ENCODE measurements around the gene AMIGO3. TPM values are rescaled to one million over a fixed set of nuclear protein-coding genes. Genes with fewer than 3 reads are reported as not detected.
A peak's percentile ranks its signal among the peaks of the same experiment; 100 is the strongest.

Gene AMIGO3
- total and polyA plus RNA-seq, 2 of the 8 experiments (the other 6 are each of a cell fraction or from before 2014, with no cell fraction given): 1.6 to 8.8 TPM

DNA sequence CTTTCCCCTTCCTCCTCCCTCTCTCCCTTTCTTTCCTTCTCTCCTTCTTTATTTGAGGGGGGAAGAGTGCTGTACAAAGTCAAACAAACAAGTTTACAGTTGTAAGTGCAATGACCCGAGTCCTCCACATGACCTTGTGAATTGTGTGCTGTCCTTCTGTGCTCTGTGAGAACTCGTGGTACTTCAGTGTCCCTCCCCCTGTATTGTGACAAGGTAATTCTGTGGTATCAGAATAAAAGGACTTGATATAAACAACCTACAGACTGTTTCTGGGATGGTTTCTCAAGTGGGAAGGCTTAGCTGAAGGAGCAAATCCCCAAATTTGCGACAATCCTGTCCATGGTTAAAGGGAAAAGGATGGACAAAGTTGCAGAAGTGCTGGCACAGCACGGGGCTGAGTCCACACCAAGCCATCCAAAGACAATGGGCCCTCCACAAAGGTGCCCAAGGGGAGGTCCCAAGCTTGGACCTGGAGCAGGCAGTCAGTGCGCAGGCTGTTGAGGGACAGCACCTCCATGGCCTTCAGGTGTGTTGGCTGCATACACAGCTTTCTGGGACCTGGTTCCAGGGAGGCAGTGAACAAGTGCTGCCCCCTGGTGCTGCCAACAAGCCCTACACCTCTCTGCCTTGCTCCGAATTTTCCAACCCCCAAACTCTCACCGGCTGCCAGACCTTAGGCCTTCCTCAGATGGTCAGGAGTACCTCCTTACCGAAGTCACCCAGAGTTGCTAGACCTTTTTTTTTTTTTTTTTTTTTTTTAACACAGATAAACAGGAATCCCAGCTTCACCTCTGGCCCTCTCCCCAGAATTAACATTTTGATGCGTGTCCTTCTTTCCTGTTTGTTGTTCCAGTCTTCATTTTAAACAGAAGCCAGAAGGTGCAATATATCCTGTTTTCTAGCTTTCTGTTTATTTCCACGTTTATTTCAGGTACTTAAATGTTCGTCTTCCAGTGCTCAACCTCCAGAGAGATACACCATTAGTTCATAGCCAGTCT is 47.9 kb downstream of the AMIGO3 start (continued):
- TF ChIP-seq SUZ12 (IDR thresholded peaks at IDR 0.05; ENCODE audit: low read length) (no peak), ZNF274 (IDR thresholded peaks at IDR 0.05; ENCODE audit: borderline replicate concordance, extremely low read depth, low read length) (no peak), BCL11A (IDR thresholded peaks at IDR 0.05; ENCODE audit: low read depth in 2 of 2, low read length in 2 of 2) (no peak), GABPA (IDR thresholded peaks at IDR 0.05; ENCODE audit: borderline replicate concordance, insufficient read depth, low read length) (0 out of 2 replicates have a peak, but pooled peaks have one; percentile 20), TEAD4 (IDR thresholded peaks at IDR 0.05; ENCODE audit: low read depth, low read length) (no peak), NRF1 (IDR thresholded peaks at IDR 0.05; ENCODE audit: low read depth, low read length) (0 out of 2 replicates have a peak, but pooled peaks have one; percentile 1), PHF8 (conservative IDR thresholded peaks at IDR 0.05; ENCODE audit: low read depth, low read length) (no peak), JUN (IDR thresholded peaks at IDR 0.05; ENCODE audit: low read depth, low read length) (no peak), TBP (IDR thresholded peaks at IDR 0.05; ENCODE audit: low read depth, low read length) (peak; percentile 31; the same call in 1 of the 2 replicates), KDM4A (IDR thresholded peaks at IDR 0.05; ENCODE audit: low read depth, low read length, severe bottlenecking) (no peak), CBX8 (IDR thresholded peaks at IDR 0.05; ENCODE audit: borderline replicate concordance, low read depth, low read length) (no peak), CHD1 (IDR thresholded peaks at IDR 0.05; ENCODE audit: low read depth, low read length) (no peak), RNF2 (IDR thresholded peaks at IDR 0.05; ENCODE audit: borderline replicate concordance, low read depth, low read length, missing control alignments, poor library complexity, severe bottlenecking) (no peak), KDM5A (IDR thresholded peaks at IDR 0.05; ENCODE audit: low read length) (no peak), POLR2AphosphoS5 (IDR thresholded peaks at IDR 0.05; ENCODE audit: low read depth, low read length) (0 out of 2 replicates have a peak, but pooled peaks have one; percentile 30), SRF (IDR thresholded peaks at IDR 0.05; ENCODE audit: low read depth, low read length) (no peak), CREB1 (IDR thresholded peaks at IDR 0.05) (0 out of 2 replicates have a peak, but pooled peaks have one; percentile 48), EZH2 (IDR thresholded peaks at IDR 0.05; ENCODE audit: low read depth, low read length, severe bottlenecking) (no peak), CHD2 (IDR thresholded peaks at IDR 0.05; ENCODE audit: low read length) (no peak), SIRT6 (IDR thresholded peaks at IDR 0.05; ENCODE audit: low read length) (no peak), CTBP2 (IDR thresholded peaks at IDR 0.05; ENCODE audit: borderline replicate concordance, insufficient read depth, insufficient read length, low read length) (no peak), SP4 (IDR thresholded peaks at IDR 0.05; ENCODE audit: low read length) (no peak)
- TF ChIP-seq, protein P1, sequence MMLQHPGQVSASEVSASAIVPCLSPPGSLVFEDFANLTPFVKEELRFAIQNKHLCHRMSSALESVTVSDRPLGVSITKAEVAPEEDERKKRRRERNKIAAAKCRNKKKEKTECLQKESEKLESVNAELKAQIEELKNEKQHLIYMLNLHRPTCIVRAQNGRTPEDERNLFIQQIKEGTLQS (IDR thresholded peaks at IDR 0.05; ENCODE audit: insufficient read depth, low read depth, low read length): 0 out of 2 replicates have a peak, but pooled peaks have one; percentile 4
